ENCODE results near the gene CDC42SE2. TPM values are rescaled to one million over a fixed set of nuclear protein-coding genes. Genes with fewer than 3 reads are reported as not detected.

CDC42SE2 gene
- total RNA-seq, 1 experiment from 2014 or later: 23.2 TPM

DNA sequence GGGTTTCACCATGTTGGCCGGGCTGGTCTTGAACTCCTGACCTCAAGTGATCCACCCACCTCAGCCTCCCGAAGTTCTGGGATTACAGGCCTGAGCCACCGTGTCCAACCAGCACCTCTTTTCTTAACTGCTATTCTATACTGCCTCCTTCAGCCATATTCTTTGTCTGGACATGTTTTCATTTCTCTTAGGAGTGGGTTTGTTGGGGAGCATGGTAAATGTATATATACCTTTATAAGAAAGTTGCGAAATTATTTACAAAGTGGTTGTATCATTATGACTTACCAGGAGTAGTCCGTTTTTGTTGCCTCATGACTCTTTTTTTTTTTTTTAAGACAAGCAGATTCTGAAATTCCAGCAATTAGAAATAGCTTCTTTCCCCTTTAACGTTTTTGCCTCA lies 38.7 kb downstream of the CDC42SE2 start:
- peaks cover 10% of the 10 kb centered on the region in 2 experiments for H3K4me1 Mint-ChIP-seq
- Histone ChIP-seq H2BK12ac (ENCODE audit: insufficient read length, low read depth, low read length) (no peak overlapping the region), H3K56ac (ENCODE audit: insufficient read length, low read depth, low read length) (no peak overlapping the region), H3K4ac (ENCODE audit: low read depth, low read length) (no peak overlapping the region), H3K27me3 (ENCODE audit: insufficient read depth, low read length) (no peaks in the 10 kb centered on the region), H3K79me1 (ENCODE audit: insufficient read depth, low read depth, low read length, poor library complexity, severe bottlenecking) (peaks cover 4% of the 10 kb centered on the region), H2BK120ac (ENCODE audit: low read depth, low read length, poor library complexity, severe bottlenecking) (no peak overlapping the region), H3K9me3 (ENCODE audit: control insufficient read depth, low read depth, low read length) (no peaks in the 10 kb centered on the region), H3K14ac (ENCODE audit: insufficient read depth, low read length) (no peak overlapping the region), H2BK15ac (ENCODE audit: low read depth, low read length) (no peak overlapping the region), H3T11ph (ENCODE audit: low read length) (no peak overlapping the region), H3K27ac (ENCODE audit: insufficient read length, low read depth, low read length) (no peak overlapping the region), H3K4me2 (ENCODE audit: insufficient read depth, insufficient read length, low read length) (no peak overlapping the region), H4K8ac (replicated peaks; ENCODE audit: insufficient read length, low read depth, low read length) (no peak overlapping the region), H3K23ac (ENCODE audit: insufficient read length, low read depth, low read length) (no peak overlapping the region), H3K9ac (ENCODE audit: extremely low read depth, insufficient read length, low read length) (no peak overlapping the region), H2BK5ac (ENCODE audit: insufficient read length, low read length) (no peak overlapping the region), H2AFZ (ENCODE audit: low read length) (no peak overlapping the region), H3K23me2 (ENCODE audit: insufficient read length, low read depth, low read length, poor library complexity, severe bottlenecking) (no peaks in the 10 kb centered on the region), H2AK5ac (ENCODE audit: insufficient read length, low read length) (no peak overlapping the region), H3K18ac (ENCODE audit: insufficient read length, low read depth, low read length) (no peak overlapping the region), H4K91ac (ENCODE audit: insufficient read length, low read depth, low read length) (no peak overlapping the region), H2BK20ac (ENCODE audit: low read depth, low read length, poor library complexity, severe bottlenecking) (no peak overlapping the region), H4K20me1 (ENCODE audit: control insufficient read depth, insufficient read depth, insufficient read length) (no peaks in the 10 kb centered on the region), H4K5ac (ENCODE audit: insufficient read length, low read depth, low read length) (no peak overlapping the region), H3K4me1 (ENCODE audit: insufficient read depth, low read length) (no peaks in the 10 kb centered on the region; the same call in 1 of the 2 replicates), H3K79me2 (ENCODE audit: insufficient read depth, low read length) (peaks cover 2% of the 10 kb centered on the region; the same call in 1 of the 2 replicates)
- DNase-seq: no peak
- no peaks in the 10 kb centered on the region for H3K27me3 Mint-ChIP-seq (ENCODE audit: low read depth)
- TF ChIP-seq, protein P1, sequence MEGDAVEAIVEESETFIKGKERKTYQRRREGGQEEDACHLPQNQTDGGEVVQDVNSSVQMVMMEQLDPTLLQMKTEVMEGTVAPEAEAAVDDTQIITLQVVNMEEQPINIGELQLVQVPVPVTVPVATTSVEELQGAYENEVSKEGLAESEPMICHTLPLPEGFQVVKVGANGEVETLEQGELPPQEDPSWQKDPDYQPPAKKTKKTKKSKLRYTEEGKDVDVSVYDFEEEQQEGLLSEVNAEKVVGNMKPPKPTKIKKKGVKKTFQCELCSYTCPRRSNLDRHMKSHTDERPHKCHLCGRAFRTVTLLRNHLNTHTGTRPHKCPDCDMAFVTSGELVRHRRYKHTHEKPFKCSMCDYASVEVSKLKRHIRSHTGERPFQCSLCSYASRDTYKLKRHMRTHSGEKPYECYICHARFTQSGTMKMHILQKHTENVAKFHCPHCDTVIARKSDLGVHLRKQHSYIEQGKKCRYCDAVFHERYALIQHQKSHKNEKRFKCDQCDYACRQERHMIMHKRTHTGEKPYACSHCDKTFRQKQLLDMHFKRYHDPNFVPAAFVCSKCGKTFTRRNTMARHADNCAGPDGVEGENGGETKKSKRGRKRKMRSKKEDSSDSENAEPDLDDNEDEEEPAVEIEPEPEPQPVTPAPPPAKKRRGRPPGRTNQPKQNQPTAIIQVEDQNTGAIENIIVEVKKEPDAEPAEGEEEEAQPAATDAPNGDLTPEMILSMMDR (conservative IDR thresholded peaks at IDR 0.05): no peak
- peaks cover 4 to 11% of the 10 kb centered on the region in 2 experiments; a peak in 3 of 5 replicates for H3K9me3 Mint-ChIP-seq
- WGBS (ENCODE audit: extremely low coverage, insufficient read length, low lambda C conversion rate): no CpG with 5 or more reads among the region's 6 CpGs
- peaks cover 4 to 10% (median 6%) of the 10 kb centered on the region in 3 experiments; a peak in 4 of 7 replicates for H3K36me3 Mint-ChIP-seq (ENCODE audit: insufficient read depth in 1 of 3, low read depth in 3 of 3)
- no peak overlapping the region for H3K4me3 Mint-ChIP-seq
- H3K27ac Mint-ChIP-seq: 0 out of 7 replicates have a peak overlapping the region, but pooled peaks of 1 of the 3 experiments have one; percentile 1
